ENCODE measurements around the gene PRSS12. TPM values are rescaled to one million over a fixed set of nuclear protein-coding genes. Genes with fewer than 3 reads are reported as not detected.
"Not testable (repeated sequence)": the region's sequence is repeated elsewhere in the genome, so short reads cannot be mapped to it uniquely, and the experiment has no call there.

Gene PRSS12, protein sequence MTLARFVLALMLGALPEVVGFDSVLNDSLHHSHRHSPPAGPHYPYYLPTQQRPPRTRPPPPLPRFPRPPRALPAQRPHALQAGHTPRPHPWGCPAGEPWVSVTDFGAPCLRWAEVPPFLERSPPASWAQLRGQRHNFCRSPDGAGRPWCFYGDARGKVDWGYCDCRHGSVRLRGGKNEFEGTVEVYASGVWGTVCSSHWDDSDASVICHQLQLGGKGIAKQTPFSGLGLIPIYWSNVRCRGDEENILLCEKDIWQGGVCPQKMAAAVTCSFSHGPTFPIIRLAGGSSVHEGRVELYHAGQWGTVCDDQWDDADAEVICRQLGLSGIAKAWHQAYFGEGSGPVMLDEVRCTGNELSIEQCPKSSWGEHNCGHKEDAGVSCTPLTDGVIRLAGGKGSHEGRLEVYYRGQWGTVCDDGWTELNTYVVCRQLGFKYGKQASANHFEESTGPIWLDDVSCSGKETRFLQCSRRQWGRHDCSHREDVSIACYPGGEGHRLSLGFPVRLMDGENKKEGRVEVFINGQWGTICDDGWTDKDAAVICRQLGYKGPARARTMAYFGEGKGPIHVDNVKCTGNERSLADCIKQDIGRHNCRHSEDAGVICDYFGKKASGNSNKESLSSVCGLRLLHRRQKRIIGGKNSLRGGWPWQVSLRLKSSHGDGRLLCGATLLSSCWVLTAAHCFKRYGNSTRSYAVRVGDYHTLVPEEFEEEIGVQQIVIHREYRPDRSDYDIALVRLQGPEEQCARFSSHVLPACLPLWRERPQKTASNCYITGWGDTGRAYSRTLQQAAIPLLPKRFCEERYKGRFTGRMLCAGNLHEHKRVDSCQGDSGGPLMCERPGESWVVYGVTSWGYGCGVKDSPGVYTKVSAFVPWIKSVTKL
- polyA plus RNA-seq: 1 to 10 TPM in 1 of 3 donors, under 1 TPM in 2; 0.43 to 6.0 (median 0.56) TPM

DNA sequence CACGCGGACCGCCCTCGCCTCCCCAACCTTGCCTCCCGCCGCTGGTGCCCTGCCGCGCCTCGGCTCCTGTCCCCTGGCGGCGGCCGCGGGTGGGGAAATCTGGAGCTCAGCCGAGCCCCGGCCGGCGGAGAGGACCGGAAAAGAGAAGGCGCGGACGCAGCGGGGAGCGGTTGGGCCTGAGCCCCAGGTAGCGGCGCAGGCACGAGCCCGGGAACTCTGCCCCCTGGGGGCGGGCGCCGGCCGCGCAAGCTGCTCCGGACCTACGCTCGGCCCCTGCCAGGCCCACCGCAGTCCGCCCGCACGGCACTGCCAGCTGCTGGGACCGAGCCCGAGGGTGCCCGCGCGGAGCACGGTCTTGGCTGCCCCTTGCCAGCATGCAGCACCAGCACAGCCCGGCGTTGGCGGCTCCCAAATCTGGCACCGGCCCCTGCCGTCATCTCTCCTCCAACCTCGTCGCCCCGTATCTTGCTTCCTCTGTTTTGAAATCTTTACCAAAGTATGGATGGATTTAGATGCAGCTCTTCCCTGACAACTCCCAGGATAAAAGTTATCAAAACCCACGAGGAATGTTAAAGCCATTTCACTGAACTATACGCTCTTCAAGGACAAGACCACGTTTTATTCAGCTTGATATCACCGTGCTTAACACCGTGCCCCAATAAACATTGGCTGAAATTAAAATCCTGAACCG, at the start of gene PRSS12:
Gene PRSS12, minus strand, starts transcription at position 161 of the 691 bp plus-strand sequence. CDS start 283 bp downstream, outside the sequence.
- H3K27ac ChIP-seq (ENCODE audit: low read depth, low read length): no peak within 1 kb of the TSS
- 1 to 2% (median 1%) methylated on average over 39 to 59 of the region's 59 CpGs for WGBS, 3 donors

- H3K27ac ChIP-seq (ENCODE audit: low read depth, low read length): no peak overlapping the region
- WGBS, 3 donors: 37 to 63% (median 44%) methylated on average over 3 of the region's 3 CpGs
Observed at GRCh38 chr4:118400356-118400755, 47.6 kb upstream of the PRSS12 start.

DNA sequence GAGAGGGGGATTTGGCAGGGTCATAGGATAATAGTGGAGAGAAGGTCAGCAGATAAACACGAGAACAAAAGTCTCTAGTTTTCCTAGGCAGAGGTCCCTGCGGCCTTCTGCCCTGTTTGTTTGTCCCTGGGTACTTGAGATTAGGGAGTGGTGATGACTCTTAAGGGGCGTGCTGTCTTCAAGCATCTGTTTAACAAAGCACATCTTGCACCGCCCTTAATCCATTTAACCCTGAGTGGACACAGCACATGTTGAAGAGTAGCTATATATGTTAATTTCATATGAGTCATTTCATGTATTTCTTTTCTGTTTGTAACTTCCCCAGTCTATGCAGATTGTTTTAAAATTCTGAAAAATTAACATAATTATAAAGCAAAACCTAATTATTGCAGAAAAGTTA, 47.1 kb upstream of the PRSS12 start:
- not testable (repeated sequence) for H3K27ac ChIP-seq (ENCODE audit: low read depth, low read length)
- 63 to 72% (median 63%) methylated on average over 4 of the region's 4 CpGs for WGBS, 3 donors

- H3K27ac ChIP-seq (ENCODE audit: low read depth, low read length): no peak overlapping the region
- WGBS, 3 donors: 60 to 78% (median 70%) methylated on average over 5 of the region's 5 CpGs
Observed at GRCh38 chr4:118398226-118399090, 45.7 kb upstream of the PRSS12 start.

- no peak overlapping the region for H3K27ac ChIP-seq (ENCODE audit: low read depth, low read length)
- WGBS, 3 donors: 63 to 80% (median 67%) methylated on average over 1 of the region's 1 CpG
Observed at GRCh38 chr4:118397623-118397979, 44.8 kb upstream of the PRSS12 start.

DNA sequence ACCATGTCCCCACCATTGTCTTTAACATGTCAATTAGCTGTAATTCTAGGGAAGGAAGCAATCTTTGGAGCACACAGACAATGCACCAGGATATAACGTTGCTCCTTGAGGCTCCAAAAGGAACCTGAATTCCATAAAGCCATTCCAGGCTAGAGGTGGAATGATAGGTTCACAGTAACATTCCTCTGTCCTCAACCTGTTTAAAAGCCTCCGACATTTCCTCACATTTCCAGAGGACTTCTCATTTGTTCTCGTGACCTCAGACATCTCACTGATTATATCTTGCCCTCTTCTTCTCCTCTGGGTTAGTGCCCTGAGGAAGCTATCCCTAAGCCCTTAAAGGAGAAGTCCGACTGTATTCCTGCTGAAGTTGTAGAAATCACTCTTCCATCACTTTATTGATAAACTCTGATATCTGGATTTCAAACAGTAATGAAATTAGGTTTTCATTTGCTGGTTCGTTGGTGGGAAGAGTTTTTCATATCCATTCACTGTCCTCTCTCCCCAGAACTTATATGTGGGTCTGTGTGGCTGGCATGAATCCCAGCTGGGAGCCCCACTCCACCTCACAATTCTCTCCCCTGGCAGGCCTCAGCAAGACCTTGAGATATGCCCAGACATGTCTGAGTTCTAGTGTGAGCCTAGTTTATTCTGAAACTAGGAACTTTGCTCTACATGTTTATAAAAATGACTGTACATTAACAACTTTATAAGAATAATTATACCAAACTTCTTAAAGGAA, 44.2 kb upstream of the PRSS12 start:
- WGBS, 3 donors: 70 to 76% (median 72%) methylated on average over 5 of the region's 5 CpGs
- H3K27ac ChIP-seq (ENCODE audit: low read depth, low read length): no peak overlapping the region

DNA sequence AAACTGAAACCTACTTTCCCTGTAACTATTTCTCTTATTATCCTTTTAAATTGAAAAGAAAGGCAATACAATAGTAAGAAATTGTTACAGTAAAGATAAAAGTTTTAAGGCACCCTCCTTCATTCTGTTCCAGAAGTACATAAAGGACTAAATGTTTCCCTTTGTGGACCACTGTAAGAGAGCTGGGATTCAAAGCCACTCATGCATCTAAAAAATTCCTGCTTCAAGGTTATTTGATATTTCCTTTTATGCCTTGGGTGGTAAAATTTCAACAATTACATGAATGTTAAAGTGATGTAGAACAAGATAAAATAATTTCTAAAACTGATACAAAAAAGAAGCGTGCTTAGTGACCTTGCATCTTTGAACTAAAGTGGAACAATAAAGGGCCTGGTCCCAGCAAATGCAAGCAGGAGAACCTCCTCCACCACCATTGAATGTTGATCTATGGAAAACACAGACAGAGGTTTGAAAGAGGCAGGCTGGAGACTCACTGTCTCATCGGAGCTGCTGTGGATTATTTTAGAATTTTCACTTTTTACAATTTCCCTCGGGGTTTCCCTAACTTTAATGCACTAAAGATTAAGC, 42.3 kb upstream of the PRSS12 start:
- H3K27ac ChIP-seq (ENCODE audit: low read depth, low read length): no peak overlapping the region
- 60 to 76% (median 72%) methylated on average over 3 of the region's 3 CpGs for WGBS, 3 donors

DNA sequence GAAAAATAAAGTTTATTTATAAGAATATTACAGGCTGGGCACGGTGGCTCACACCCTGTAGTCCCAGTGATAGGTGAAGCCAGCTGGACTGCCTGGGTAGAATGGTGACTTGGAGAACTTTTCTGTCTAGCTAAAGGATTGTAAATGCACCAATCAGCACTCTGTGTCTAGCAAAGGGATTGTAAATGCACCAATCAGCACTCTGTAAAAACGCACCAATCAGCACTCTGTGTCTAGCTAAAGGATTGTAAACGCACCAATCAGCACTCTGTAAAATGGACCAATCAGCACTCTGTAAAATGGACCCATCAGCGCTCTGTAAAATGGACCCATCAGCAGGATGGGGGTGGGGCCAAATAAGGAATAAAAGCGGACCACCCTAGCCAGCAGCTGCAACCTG, 39.7 kb upstream of the PRSS12 start:
- H3K27ac ChIP-seq (ENCODE audit: low read depth, low read length): not testable (repeated sequence)
- 93 to 98% (median 95%) methylated on average over 5 of the region's 5 CpGs for WGBS, 3 donors

DNA sequence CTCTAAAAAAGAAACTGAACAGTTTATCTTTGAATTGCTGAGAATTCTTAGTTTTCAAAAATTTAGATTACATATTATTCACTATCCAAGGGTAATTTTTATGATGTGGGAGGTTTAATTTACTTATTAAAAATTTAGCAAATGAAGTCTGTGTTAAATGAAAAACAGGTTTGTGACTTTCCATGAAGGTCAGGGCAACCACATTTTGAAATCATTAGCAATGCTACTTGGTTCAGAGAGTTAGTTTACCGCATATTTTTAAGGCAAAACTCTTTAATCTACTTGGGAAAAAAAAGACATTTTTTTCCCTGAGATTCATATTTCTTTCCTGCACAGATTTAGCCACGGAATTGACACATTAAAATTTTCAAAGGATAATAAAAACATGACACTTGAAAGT, 37.3 kb upstream of the PRSS12 start:
- H3K27ac ChIP-seq (ENCODE audit: low read depth, low read length): no peak overlapping the region
- 70 to 81% (median 81%) methylated on average over 2 of the region's 2 CpGs for WGBS, 3 donors

DNA sequence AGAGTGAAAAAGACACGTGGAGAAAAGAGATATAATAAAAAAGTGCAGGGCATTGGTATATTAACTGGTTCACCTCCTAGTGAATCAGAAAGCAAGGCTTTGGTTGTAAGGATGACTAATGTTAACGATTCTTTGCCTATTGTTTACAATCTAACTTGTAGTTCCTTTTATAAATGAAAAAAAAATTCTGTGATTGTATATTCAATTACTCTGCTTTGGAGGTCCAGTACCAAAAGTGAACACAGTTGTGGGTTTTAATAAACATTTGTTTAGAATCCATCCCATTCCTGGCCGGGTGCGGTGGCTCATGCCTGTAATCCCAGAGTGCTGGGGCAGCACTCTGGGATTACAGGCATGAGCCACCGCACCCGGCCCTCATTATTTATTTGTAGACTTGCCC, 36.9 kb upstream of the PRSS12 start:
- WGBS, 3 donors: 74 to 77% (median 76%) methylated on average over 6 of the region's 6 CpGs
- H3K27ac ChIP-seq (ENCODE audit: low read depth, low read length): no peak overlapping the region

DNA sequence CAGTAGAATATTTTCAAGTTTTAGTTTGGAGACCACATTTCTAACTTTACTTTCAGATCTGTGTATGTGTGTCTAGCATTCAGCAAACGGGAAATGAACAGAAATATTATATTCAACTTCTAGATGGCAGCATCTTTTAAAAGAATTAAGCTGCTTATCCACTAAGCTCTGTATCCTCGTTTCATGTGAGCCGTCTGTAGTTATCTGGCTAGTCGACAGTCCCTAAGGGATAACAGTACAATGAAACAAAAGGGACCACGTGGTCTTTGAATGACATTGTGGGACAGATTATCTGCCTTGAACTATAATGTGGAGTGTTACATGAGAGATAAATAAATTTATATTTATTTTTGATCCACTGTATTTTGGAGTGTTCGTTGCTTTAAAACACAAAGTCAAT, 35.8 kb upstream of the PRSS12 start:
- WGBS, 3 donors: 62 to 65% (median 64%) methylated on average over 6 of the region's 6 CpGs
- H3K27ac ChIP-seq (ENCODE audit: low read depth, low read length): no peak overlapping the region

- H3K27ac ChIP-seq (ENCODE audit: low read depth, low read length): no peak overlapping the region
- 61 to 76% (median 62%) methylated on average over 3 of the region's 3 CpGs for WGBS, 3 donors
Observed at GRCh38 chr4:118381902-118382301, 29.1 kb upstream of the PRSS12 start.

- H3K27ac ChIP-seq (ENCODE audit: low read depth, low read length): no peak overlapping the region
- 80 to 83% (median 81%) methylated on average over 4 of the region's 4 CpGs for WGBS, 3 donors
Observed at GRCh38 chr4:118373614-118374255, 20.9 kb upstream of the PRSS12 start.

GRCh38 chr4:118372251-118372650, 19.4 kb upstream of the PRSS12 start:
- 68 to 71% (median 71%) methylated on average over 4 of the region's 4 CpGs for WGBS, 3 donors
- H3K27ac ChIP-seq (ENCODE audit: low read depth, low read length): no peak overlapping the region

DNA sequence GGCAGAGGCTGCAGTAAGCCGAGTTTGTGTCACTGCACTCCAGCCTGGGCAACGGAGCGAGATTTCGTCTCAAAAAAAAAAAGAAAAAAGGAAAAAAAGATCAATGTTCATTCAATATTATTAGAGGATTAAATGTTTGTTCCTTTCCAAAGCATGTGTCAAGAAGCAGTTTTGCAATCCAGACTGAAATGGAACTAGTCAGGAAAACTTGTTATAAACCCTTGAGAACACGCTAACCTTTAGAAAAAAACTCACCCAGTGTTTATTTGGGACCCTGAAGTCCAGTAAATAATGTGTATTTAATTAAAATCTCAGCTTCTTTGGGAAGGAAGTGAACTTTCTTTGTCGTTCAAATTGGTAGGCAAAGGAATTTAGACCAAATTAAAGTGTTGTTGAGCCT, 16.4 kb upstream of the PRSS12 start:
- 78 to 94% (median 80%) methylated on average over 6 of the region's 6 CpGs for WGBS, 3 donors
- H3K27ac ChIP-seq (ENCODE audit: low read depth, low read length): no peak overlapping the region

GRCh38 chr4:118367872-118368271, 15.1 kb upstream of the PRSS12 start:
- WGBS, 3 donors: 30 to 73% (median 73%) methylated on average over 2 of the region's 2 CpGs
- H3K27ac ChIP-seq (ENCODE audit: low read depth, low read length): no peak overlapping the region

- 81 to 94% (median 85%) methylated on average over 3 of the region's 3 CpGs for WGBS, 3 donors
- no peak overlapping the region for H3K27ac ChIP-seq (ENCODE audit: low read depth, low read length)
Observed at GRCh38 chr4:118367361-118367760, 14.6 kb upstream of the PRSS12 start.

Data from adipose tissue (tissue), 3 donors.